Lower leg skin (tissue), 3 donors: ENCODE data around the gene TRAK1.

Experiments
- CTCF ChIP-seq, 3 donors: fragments of 450-650 bp; IDR thresholded peaks; one replicate each; pipeline ENCODE4 v1.5.1; 2016; ENCODE audit warnings: antibody characterized with exemption in 3 of 3, mild to moderate bottlenecking in 3 of 3, moderate library complexity in 2 of 3
- POLR2A ChIP-seq, 2 donors: fragments of 450-650 bp; IDR thresholded peaks; one replicate each; pipeline ENCODE4 v1.6.1; 2016 to 2017; ENCODE audit warnings: antibody characterized with exemption in 2 of 2, mild to moderate bottlenecking in 1 of 2, moderate library complexity in 1 of 2

- TF ChIP-seq CTCF (IDR thresholded peaks at IDR 0.05) (no peak), POLR2A (IDR thresholded peaks at IDR 0.05) (no peak)
Observed at GRCh38 chr3:42099020-42099765, 8.0 kb downstream of the TRAK1 start.
